CD4-positive, alpha-beta T cell treated with Interleukin-1 beta for 1 hour (primary cell): Measurements from ENCODE around the gene IL31.

Source experiments
- DNase-seq, 2 donors: peaks; one replicate each; pipeline ENCODE4 v3.0.0-alpha.2; 2020 to 2022

Gene IL31

GRCh38 chr12:122126713-122127597 lies 47.1 kb downstream of the IL31 start:
- no peak for DNase-seq

- DNase-seq: no peak
These were observed 47.7 kb downstream of the IL31 start for GRCh38 chr12:122126342-122126635.

- DNase-seq: no peak
These were observed 48.3 kb downstream of the IL31 start for GRCh38 chr12:122125452-122126341.

- DNase-seq: no peak
These were observed 49.7 kb downstream of the IL31 start for GRCh38 chr12:122124370-122124769.

DNA sequence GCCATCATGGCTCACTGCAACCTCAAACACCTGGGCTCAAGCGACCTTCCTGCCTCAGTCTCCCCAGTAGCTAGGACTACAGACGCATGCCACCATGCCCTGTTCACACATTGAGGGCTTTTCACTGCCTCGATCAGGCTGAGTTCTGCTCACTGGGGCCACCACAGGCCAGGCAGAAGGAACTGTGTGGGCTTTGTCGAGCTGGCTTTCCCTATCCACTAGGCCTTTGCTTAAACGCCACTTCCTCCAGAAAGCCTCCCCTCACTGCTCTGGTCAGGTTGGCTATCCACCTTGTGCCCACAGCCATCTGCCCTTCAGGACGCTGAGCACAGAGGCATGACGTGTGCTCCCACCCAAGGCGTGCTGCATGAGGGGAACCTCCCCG lies 50.3 kb downstream of the IL31 start:
- no peak for DNase-seq

DNA sequence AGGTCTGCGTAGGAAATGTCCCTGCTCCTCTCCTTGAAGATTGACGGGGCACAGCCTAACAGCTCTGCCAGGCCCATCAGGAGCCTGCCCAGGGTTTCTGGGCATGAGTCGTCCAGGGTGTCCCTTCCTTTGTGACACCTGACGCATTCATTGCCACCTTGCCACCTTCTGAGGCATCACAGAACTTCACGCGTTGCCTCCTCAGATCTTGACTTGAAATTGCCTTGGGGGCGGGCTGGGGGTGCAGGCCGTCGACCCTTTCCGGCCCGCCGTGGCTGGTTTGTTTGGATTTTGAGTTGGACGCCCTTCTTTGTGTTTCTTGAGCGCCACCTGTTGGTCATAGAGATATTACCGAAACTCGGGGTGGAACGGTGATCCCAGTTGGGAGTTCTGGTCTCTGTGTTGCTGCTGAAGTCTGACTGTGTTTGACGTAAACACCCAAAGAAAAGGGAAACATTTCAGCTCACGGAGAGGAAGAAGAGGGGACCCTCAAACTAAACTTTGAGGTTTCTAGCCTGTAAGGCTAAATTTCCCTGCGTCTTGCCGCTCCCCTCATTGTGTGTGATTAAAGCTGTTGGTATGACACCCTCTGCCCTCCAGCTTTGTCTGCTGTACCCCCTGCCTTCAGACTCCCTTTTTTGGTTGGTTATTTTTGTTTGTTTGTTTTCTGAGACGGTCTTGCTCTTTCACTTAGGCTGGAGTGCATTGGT lies 50.8 kb downstream of the IL31 start:
- peak; percentile 65 to 77 for DNase-seq
